ENCODE data around the gene ACTR6.
A peak's percentile ranks its signal among the peaks of the same experiment; 100 is the strongest.
"Not testable (repeated sequence)": the region's sequence is repeated elsewhere in the genome, so short reads cannot be mapped to it uniquely, and the experiment has no call there.

ACTR6 gene

GRCh38 chr12:100249941-100250340 is 49.3 kb downstream of the ACTR6 start:
- DNase-seq (ENCODE audit: low spot score in 2 of 2) = no peak
- Mint-ChIP-seq H3K27me3 (no peaks in the 10 kb centered on the region), H3K27ac (no peak overlapping the region), H3K4me1 (peaks cover 2% of the 10 kb centered on the region), H3K36me3 (no peaks in the 10 kb centered on the region), H3K9me3 (no peaks in the 10 kb centered on the region), H3K4me3 (no peak overlapping the region)
- no peak for ATAC-seq (ENCODE audit: low read depth)

- no peak for ATAC-seq (ENCODE audit: low read depth)
- Mint-ChIP-seq H3K9me3 (no peaks in the 10 kb centered on the region), H3K4me3 (no peak overlapping the region), H3K4me1 (no peaks in the 10 kb centered on the region), H3K27ac (no peak overlapping the region), H3K27me3 (no peaks in the 10 kb centered on the region), H3K36me3 (no peaks in the 10 kb centered on the region)
- DNase-seq (ENCODE audit: low spot score in 2 of 2) = no peak
Observed at GRCh38 chr12:100251917-100252316, 51.3 kb downstream of the ACTR6 start.

- Mint-ChIP-seq H3K9me3 (no peaks in the 10 kb centered on the region), H3K36me3 (no peaks in the 10 kb centered on the region), H3K4me1 (no peaks in the 10 kb centered on the region), H3K27me3 (no peaks in the 10 kb centered on the region), H3K4me3 (no peak overlapping the region), H3K27ac (no peak overlapping the region)
- no peak for ATAC-seq (ENCODE audit: low read depth)
- DNase-seq (ENCODE audit: low spot score in 2 of 2) = no peak
Observed at GRCh38 chr12:100253437-100253836, 52.8 kb downstream of the ACTR6 start.

GRCh38 chr12:100254876-100255275 is 54.3 kb downstream of the ACTR6 start:
- H3K4me3 Mint-ChIP-seq = no peak overlapping the region
- no peak for DNase-seq (ENCODE audit: low spot score in 2 of 2)
- H3K4me1 Mint-ChIP-seq = no peaks in the 10 kb centered on the region
- H3K27me3 Mint-ChIP-seq = no peaks in the 10 kb centered on the region
- H3K36me3 Mint-ChIP-seq = no peaks in the 10 kb centered on the region
- H3K27ac Mint-ChIP-seq = no peak overlapping the region
- H3K9me3 Mint-ChIP-seq = no peaks in the 10 kb centered on the region
- no peak for ATAC-seq (ENCODE audit: low read depth)

DNA sequence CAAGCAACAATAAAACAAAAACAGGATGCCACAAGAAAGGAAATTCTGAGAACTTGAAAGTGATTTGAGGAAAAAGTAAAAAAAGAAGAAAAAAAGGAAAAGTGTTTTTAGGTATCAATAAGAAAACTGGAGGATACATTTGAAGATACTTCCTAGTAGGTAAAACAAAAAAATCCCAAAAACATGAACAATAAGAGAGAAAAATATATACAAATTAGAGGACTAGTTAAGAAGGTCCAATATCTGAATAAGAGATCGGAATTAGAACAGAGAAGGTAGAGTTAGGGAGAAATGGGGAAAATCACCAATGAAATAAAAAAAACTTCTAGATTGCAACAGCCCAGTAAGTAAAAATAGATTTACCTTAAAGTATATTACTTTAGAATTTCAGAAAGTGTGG is 57.5 kb downstream of the ACTR6 start:
- Mint-ChIP-seq H3K4me1 (no peaks in the 10 kb centered on the region), H3K27me3 (no peaks in the 10 kb centered on the region), H3K27ac (no peak overlapping the region), H3K9me3 (no peaks in the 10 kb centered on the region), H3K4me3 (no peak overlapping the region), H3K36me3 (no peaks in the 10 kb centered on the region)
- ATAC-seq (ENCODE audit: low read depth) (no peak), DNase-seq (ENCODE audit: low spot score in 2 of 2) (no peak)

DNA sequence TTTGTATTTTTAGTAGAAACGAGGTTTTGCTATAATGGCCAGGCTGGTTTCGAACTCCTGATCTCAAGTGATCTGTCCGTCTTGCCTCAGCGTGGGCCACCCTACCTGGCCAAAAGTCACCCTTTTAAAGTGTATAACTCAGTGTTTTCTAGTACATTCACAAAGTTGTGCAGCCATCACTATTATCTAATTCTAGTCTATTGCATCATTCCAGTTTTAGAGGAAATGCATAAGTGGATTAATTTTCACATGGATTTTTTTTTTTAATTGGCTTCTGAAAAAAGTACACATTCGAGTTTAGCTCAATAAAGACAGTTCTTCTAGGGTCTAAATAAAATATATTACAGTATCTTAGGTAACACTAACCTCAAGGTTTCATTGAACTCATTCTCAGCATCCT is 62.5 kb downstream of the ACTR6 start:
- DNase-seq (ENCODE audit: low spot score in 2 of 2) (no peak), ATAC-seq (ENCODE audit: low read depth) (no peak)
- Mint-ChIP-seq H3K27ac (no peak overlapping the region), H3K27me3 (no peaks in the 10 kb centered on the region), H3K4me3 (no peak overlapping the region), H3K4me1 (peaks cover 2% of the 10 kb centered on the region), H3K9me3 (no peaks in the 10 kb centered on the region), H3K36me3 (no peaks in the 10 kb centered on the region)

GRCh38 chr12:100265107-100265506 is 64.5 kb downstream of the ACTR6 start:
- not testable (repeated sequence) for H3K27ac Mint-ChIP-seq

GRCh38 chr12:100265732-100266584 is 65.3 kb downstream of the ACTR6 start:
- Mint-ChIP-seq H3K4me3 (peak overlapping the region; percentile 100), H3K27me3 (no peaks in the 10 kb centered on the region), H3K9me3 (no peaks in the 10 kb centered on the region), H3K27ac (no peak overlapping the region), H3K4me1 (peaks cover 15% of the 10 kb centered on the region), H3K36me3 (peaks cover 2% of the 10 kb centered on the region)
- DNase-seq (ENCODE audit: low spot score in 2 of 2) (no peak), ATAC-seq (ENCODE audit: low read depth) (no peak)

More at GRCh38 chr12:100265107-100265506, 64.5 kb downstream of the ACTR6 start:
- ATAC-seq (ENCODE audit: low read depth); H3K9me3 Mint-ChIP-seq; H3K36me3 Mint-ChIP-seq; DNase-seq (ENCODE audit: low spot score in 2 of 2); H3K27me3 Mint-ChIP-seq; H3K4me3 Mint-ChIP-seq: not testable (repeated sequence)
- H3K4me1 Mint-ChIP-seq = peaks cover 13% of the 10 kb centered on the region

- Mint-ChIP-seq H3K36me3 (peaks cover 2% of the 10 kb centered on the region), H3K27ac (peak overlapping the region; percentile 90), H3K4me3 (peak overlapping the region; percentile 100), H3K9me3 (no peaks in the 10 kb centered on the region), H3K27me3 (no peaks in the 10 kb centered on the region), H3K4me1 (peaks cover 15% of the 10 kb centered on the region)
- ATAC-seq (ENCODE audit: low read depth) (peak; percentile 75), DNase-seq (ENCODE audit: low spot score in 2 of 2) (no peak)
Observed at GRCh38 chr12:100266585-100266834, 65.9 kb downstream of the ACTR6 start.

DNA sequence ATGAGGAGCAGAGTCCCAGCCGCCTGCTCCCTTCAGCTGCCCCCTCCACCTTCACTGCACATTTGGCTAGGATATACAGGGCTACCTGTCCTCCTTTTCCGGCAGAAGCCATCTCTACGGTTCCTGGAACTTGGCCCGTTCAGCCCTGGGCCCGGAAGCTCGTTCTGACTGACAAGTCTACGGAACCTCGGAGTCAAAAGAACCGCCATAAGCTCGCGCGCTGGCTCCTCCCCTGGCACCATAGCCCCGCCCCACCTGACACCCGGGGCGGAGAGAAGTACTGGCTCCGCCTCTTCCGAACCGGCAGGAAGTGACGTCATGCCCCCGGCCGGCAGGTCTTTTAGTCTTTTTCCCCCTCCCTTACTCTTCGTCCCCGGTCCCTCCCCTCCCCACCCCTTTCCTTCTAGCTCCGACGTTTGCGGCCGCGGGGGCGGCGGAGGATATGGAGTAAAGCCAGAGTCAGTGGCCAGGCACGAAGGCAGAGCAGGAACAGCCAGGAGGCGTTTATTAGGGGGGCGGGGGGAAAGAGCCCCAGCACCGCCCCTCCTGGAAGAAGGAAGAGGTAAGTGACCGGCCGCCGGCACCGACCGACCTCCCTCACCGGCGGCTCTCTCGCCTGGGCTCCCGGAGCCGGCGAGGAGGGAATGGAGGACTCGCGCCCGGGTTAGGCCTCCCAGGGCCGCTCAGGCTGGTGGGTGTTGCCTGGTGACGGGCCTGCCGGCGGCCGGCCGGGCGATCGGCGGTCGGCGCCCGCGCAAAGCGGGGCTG is 66.4 kb downstream of the ACTR6 start, which contains the start of the genes DEPDC4 and SCYL2:
DEPDC4 (minus strand) TSS at position 245 of the 768 bp plus-strand sequence; CDS start at position 242, 3 bp downstream.
SCYL2 (plus strand) TSS at position 343 of the 768 bp plus-strand sequence. CDS start 15,794 bp downstream, outside the sequence.
- ATAC-seq (ENCODE audit: low read depth) (peak; percentile 91), DNase-seq (ENCODE audit: low spot score in 2 of 2) (peak; percentile 94 to 97)
- Mint-ChIP-seq H3K9me3 (no peaks in the 10 kb centered on the region), H3K27ac (peak within 1 kb of the TSS; percentile 90), H3K27me3 (no peaks in the 10 kb centered on the region), H3K36me3 (peaks cover 2% of the 10 kb centered on the region), H3K4me3 (peak within 1 kb of the TSS; percentile 100), H3K4me1 (peaks cover 15% of the 10 kb centered on the region)

DNA sequence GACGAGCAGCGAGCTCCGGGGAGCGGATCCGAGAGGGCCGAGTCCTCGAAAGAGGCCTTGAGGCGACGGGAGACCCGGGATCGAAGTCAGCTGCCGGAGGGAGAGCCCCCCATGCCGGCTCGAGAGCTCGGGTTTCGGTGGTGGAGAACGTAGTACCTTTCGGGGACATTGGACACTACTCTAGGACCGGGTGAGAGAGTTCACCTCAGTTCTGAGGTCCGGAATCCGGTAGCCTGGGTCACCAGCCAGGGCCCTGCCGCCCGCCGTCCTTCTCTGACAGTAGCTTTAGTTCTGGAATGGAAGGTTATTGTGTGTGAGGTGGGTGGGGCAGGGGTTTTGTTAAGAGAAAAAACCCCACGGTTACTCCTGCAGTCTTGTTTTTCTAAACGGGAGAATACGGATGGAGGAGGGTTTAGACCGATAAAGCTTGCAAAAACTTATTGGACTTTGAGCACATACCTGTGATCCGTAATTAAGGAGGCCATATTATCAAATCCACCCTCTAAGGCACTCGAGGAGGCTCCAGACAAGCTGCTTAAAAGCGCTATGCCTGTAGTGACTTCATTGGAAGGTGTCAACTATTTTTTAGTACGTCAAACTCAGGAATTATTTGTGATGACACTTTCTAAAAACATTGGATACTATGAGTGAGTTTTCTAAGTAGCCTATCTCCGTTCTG is 67.1 kb downstream of the ACTR6 start:
- DNase-seq (ENCODE audit: low spot score in 2 of 2) = no peak
- ATAC-seq (ENCODE audit: low read depth) = no peak
- no peaks in the 10 kb centered on the region for H3K27me3 Mint-ChIP-seq
- no peaks in the 10 kb centered on the region for H3K9me3 Mint-ChIP-seq
- H3K27ac Mint-ChIP-seq = peak overlapping the region; percentile 90
- peak overlapping the region; percentile 100 for H3K4me3 Mint-ChIP-seq
- H3K4me1 Mint-ChIP-seq = peaks cover 15% of the 10 kb centered on the region
- peaks cover 4% of the 10 kb centered on the region for H3K36me3 Mint-ChIP-seq

GRCh38 chr12:100268835-100269564 is 68.4 kb downstream of the ACTR6 start:
- peaks cover 4% of the 10 kb centered on the region for H3K36me3 Mint-ChIP-seq
- H3K9me3 Mint-ChIP-seq = no peaks in the 10 kb centered on the region
- H3K27me3 Mint-ChIP-seq = no peaks in the 10 kb centered on the region
- H3K4me1 Mint-ChIP-seq = peaks cover 23% of the 10 kb centered on the region
- H3K4me3 Mint-ChIP-seq = peak overlapping the region; percentile 61
- no peak for DNase-seq (ENCODE audit: low spot score in 2 of 2)
- no peak for ATAC-seq (ENCODE audit: low read depth)
- peak overlapping the region; percentile 1 for H3K27ac Mint-ChIP-seq

- peaks cover 5% of the 10 kb centered on the region for H3K36me3 Mint-ChIP-seq
- no peak overlapping the region for H3K4me3 Mint-ChIP-seq
- H3K4me1 Mint-ChIP-seq = peaks cover 31% of the 10 kb centered on the region
- no peak for ATAC-seq (ENCODE audit: low read depth)
- no peak overlapping the region for H3K27ac Mint-ChIP-seq
- no peaks in the 10 kb centered on the region for H3K9me3 Mint-ChIP-seq
- H3K27me3 Mint-ChIP-seq = no peaks in the 10 kb centered on the region
- no peak for DNase-seq (ENCODE audit: low spot score in 2 of 2)
Observed at GRCh38 chr12:100273782-100274181, 73.2 kb downstream of the ACTR6 start.

All from memory B cell (primary cell).